Neural progenitor cell (in vitro differentiated cells): ENCODE data around the gene ZNF827. TPM values are rescaled to one million over a fixed set of nuclear protein-coding genes. Genes with fewer than 3 reads are reported as not detected.

Experiments used
- DNase-seq: peaks from one replicate; pipeline ENCODE4 v3.0.0-alpha.2; 2016; ENCODE audit warnings: low spot score
- H2AFZ ChIP-seq: fragments of 200-600 bp; sonication (generic); replicated peaks from 2 replicates; pipeline ENCODE4 v1.6.1; 2016; ENCODE audit warnings: antibody characterized with exemption
- H3F3A ChIP-seq: fragments of 200-600 bp; sonication (generic); 2 replicates; pipeline ENCODE4 v1.6.1; 2016; ENCODE audit warnings: antibody characterized with exemption, low read depth
- H3K27ac ChIP-seq: fragments of 200-600 bp; sonication (generic); 2 replicates; pipeline ENCODE4 v1.5.1; 2016; ENCODE audit warnings: mild to moderate bottlenecking
- H3K27me3 ChIP-seq: fragments of 200-600 bp; sonication (generic); 2 replicates; pipeline ENCODE4 v1.6.1; 2016; ENCODE audit warnings: mild to moderate bottlenecking, moderate library complexity
- H3K36me3 ChIP-seq: fragments of 200-600 bp; sonication (generic); 2 replicates; pipeline ENCODE4 v1.5.1; 2016
- H3K4me1 ChIP-seq: fragments of 200-600 bp; sonication (generic); 2 replicates; pipeline ENCODE4 v1.6.1; 2016; ENCODE audit warnings: mixed run types
- H3K4me2 ChIP-seq: fragments of 200-600 bp; sonication (generic); 2 replicates; pipeline ENCODE4 v1.6.1; 2016
- H3K4me3 ChIP-seq: fragments of 200-600 bp; sonication (generic); 2 replicates; pipeline ENCODE4 v1.5.1; 2016
- H3K79me2 ChIP-seq: fragments of 200-600 bp; sonication (generic); 2 replicates; pipeline ENCODE4 v1.6.1; 2016; ENCODE audit warnings: low read depth
- H3K9ac ChIP-seq: fragments of 200-600 bp; sonication (generic); 2 replicates; pipeline ENCODE4 v1.6.1; 2016
- H3K9me3 ChIP-seq: fragments of 200-600 bp; sonication (generic); 2 replicates; pipeline ENCODE4 v1.5.1; 2016; ENCODE audit warnings: low read depth
- H4K20me1 ChIP-seq: fragments of 200-600 bp; sonication (generic); 2 replicates; pipeline ENCODE4 v1.6.1; 2016; ENCODE audit warnings: low read depth
- H3K27ac Mint-ChIP-seq: 3 replicates; pipeline ENCODE4 v1.8.0; 2021; ENCODE audit warnings: mixed read lengths
- H3K27me3 Mint-ChIP-seq: 2 replicates; pipeline ENCODE4 v1.8.0; 2022; ENCODE audit warnings: low read depth, mild to moderate bottlenecking, inconsistent platforms, moderate library complexity, mixed read lengths; ENCODE audit not compliant: insufficient read depth
- H3K36me3 Mint-ChIP-seq: 3 replicates; pipeline ENCODE4 v1.8.0; 2021; ENCODE audit warnings: mixed read lengths
- H3K4me1 Mint-ChIP-seq: 3 replicates; pipeline ENCODE4 v1.8.0; 2021; ENCODE audit warnings: mixed read lengths
- H3K4me3 Mint-ChIP-seq: 3 replicates; pipeline ENCODE4 v1.8.0; 2021; ENCODE audit warnings: mild to moderate bottlenecking, moderate library complexity, mixed read lengths
- H3K9me3 Mint-ChIP-seq: 3 replicates; pipeline ENCODE4 v1.8.0; 2020; ENCODE audit warnings: mixed read lengths
- EZH2 ChIP-seq: fragments of 200-600 bp; sonication (generic); IDR thresholded peaks from 2 replicates; pipeline ENCODE4 v1.6.1; 2017; ENCODE audit warnings: antibody characterized with exemption, mild to moderate bottlenecking, moderate library complexity
- EZH2phosphoT487 ChIP-seq: fragments of 200-600 bp; sonication (generic); IDR thresholded peaks from 2 replicates; pipeline ENCODE4 v1.6.1; 2017; ENCODE audit warnings: antibody characterized with exemption
- total RNA-seq: library from RNA; depleted of rRNA; stranded (reverse); fragments of >200 nt; gene quantifications from 2 replicates; pipeline ENCODE4 v1.2.3, GENCODE V29; 2015; ENCODE audit warnings: low replicate concordance
- TF ChIP-seq, protein P1 (sequence below): fragments of 200-600 bp; sonication (generic); IDR thresholded peaks from 2 replicates; pipeline ENCODE4 v1.5.1; 2017; ENCODE audit warnings: antibody characterized with exemption, mild to moderate bottlenecking

The ZNF827 gene
- total RNA-seq, 1 donor from 2014 or later: 7.7 TPM

DNA sequence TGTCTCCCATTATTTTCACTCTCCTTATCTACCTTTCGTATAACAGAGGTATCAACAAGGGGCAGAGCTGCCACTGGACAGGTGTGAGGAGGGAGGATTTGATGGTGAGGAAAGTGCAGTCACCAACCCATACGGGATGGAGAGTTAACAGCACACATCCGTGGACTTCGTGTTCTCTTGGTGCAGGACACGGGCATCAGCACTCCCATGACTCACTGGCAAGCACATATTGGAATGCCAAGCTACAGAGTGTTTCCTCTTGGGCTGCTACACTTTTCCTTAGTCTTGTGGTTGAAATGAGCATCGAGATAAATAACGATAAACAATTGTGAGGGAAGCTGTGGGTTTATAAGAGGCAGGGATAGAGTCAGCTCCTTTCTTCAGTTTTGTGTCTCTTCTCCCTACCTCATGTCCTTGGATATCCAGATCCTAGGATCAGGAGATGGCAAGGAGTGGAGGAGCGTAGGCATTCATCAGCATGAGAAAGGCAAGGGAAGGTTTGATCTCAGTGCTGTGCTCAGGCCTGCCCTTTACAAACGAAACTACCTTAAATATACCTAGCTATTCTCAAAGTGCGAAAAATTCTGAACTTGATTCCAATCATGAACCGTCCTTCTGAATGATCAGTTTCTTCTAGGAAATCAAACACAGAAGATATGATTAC lies 96.3 kb downstream of the ZNF827 start:
- Histone ChIP-seq H3K36me3 (no peaks in the 10 kb centered on the region), H3K9me3 (no peaks in the 10 kb centered on the region), H3K27me3 (no peaks in the 10 kb centered on the region), H3K9ac (no peak overlapping the region), H3K4me2 (no peak overlapping the region), H3K27ac (no peak overlapping the region), H3K4me3 (no peak overlapping the region), H4K20me1 (no peaks in the 10 kb centered on the region), H3K79me2 (no peaks in the 10 kb centered on the region), H3F3A (no peaks in the 10 kb centered on the region), H2AFZ (no peak overlapping the region), H3K4me1 (no peaks in the 10 kb centered on the region)
- Mint-ChIP-seq H3K27ac (no peak overlapping the region), H3K36me3 (peaks cover 57% of the 10 kb centered on the region), H3K4me3 (no peak overlapping the region), H3K9me3 (no peaks in the 10 kb centered on the region), H3K27me3 (no peaks in the 10 kb centered on the region), H3K4me1 (peaks cover 12% of the 10 kb centered on the region)
- DNase-seq: no peak
- TF ChIP-seq, protein P1, sequence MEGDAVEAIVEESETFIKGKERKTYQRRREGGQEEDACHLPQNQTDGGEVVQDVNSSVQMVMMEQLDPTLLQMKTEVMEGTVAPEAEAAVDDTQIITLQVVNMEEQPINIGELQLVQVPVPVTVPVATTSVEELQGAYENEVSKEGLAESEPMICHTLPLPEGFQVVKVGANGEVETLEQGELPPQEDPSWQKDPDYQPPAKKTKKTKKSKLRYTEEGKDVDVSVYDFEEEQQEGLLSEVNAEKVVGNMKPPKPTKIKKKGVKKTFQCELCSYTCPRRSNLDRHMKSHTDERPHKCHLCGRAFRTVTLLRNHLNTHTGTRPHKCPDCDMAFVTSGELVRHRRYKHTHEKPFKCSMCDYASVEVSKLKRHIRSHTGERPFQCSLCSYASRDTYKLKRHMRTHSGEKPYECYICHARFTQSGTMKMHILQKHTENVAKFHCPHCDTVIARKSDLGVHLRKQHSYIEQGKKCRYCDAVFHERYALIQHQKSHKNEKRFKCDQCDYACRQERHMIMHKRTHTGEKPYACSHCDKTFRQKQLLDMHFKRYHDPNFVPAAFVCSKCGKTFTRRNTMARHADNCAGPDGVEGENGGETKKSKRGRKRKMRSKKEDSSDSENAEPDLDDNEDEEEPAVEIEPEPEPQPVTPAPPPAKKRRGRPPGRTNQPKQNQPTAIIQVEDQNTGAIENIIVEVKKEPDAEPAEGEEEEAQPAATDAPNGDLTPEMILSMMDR: no peak
- TF ChIP-seq EZH2phosphoT487 (no peak), EZH2 (no peak)

DNA sequence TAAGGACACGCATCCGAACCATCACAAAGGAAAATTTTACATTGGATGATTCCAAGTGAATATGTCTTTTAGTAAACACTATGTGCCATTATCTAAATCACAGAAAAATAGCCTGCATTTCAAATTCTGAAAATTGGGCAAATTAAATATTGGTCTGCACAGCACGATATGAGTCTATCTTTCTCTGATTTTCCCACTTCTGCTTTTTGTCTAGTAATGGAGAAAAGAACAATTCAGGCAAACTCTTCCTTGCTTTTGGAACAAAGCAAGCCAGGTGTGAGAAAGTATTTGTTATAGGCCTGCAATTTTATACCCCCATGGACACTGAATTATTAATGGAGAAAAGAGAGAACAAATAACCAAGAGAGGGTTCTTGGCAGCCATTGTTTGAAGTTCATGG lies 97.8 kb downstream of the ZNF827 start:
- DNase-seq: no peak
- Histone ChIP-seq H2AFZ (no peak overlapping the region), H3K27me3 (no peaks in the 10 kb centered on the region), H3F3A (no peaks in the 10 kb centered on the region), H3K36me3 (no peaks in the 10 kb centered on the region), H3K4me1 (no peaks in the 10 kb centered on the region), H3K79me2 (no peaks in the 10 kb centered on the region), H3K9ac (no peak overlapping the region), H3K4me2 (no peak overlapping the region), H3K9me3 (no peaks in the 10 kb centered on the region), H3K4me3 (no peak overlapping the region), H3K27ac (no peak overlapping the region), H4K20me1 (no peaks in the 10 kb centered on the region)
- H3K9me3 Mint-ChIP-seq: no peaks in the 10 kb centered on the region
- H3K4me1 Mint-ChIP-seq: peaks cover 9% of the 10 kb centered on the region
- peaks cover 2% of the 10 kb centered on the region for H3K27me3 Mint-ChIP-seq
- TF ChIP-seq, protein P1: no peak
- TF ChIP-seq EZH2 (no peak), EZH2phosphoT487 (no peak)
- H3K27ac Mint-ChIP-seq: no peak overlapping the region
- H3K4me3 Mint-ChIP-seq: no peak overlapping the region
- H3K36me3 Mint-ChIP-seq: peaks cover 54% of the 10 kb centered on the region

DNA sequence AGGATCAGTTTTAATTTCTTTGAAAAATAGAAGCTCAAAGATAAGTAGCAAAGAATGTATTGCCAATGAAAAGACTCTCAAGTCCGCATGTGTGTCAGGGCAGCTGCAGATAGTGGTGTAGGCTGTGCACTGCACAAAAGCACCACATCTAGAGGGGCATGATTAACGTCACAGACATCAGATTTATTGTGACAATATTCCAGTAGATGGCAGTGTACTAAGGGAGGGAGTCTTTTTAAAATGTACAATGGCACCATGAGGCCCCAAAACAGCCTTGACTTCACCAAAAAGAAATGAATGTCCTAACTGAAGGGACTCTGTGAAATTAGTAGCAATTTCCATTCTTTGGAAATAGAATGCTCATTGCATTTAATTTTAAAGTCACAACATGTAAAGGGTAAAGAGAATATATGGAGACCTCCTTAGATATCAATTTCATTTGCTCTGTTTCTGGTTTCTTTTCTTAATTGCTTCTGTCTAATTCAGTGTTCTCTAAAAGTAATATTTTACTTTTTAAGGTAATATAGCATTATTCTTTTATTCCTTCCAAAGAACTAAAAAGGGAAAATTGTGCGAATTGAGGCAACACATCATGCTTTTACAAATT lies 98.4 kb downstream of the ZNF827 start:
- H3K4me1 ChIP-seq: no peaks in the 10 kb centered on the region
- H3K9ac ChIP-seq: no peak overlapping the region
- peaks cover 51% of the 10 kb centered on the region for H3K36me3 Mint-ChIP-seq
- no peaks in the 10 kb centered on the region for H4K20me1 ChIP-seq
- H3K27me3 ChIP-seq: no peaks in the 10 kb centered on the region
- H3K9me3 ChIP-seq: no peaks in the 10 kb centered on the region
- no peaks in the 10 kb centered on the region for H3F3A ChIP-seq
- no peak overlapping the region for H3K4me2 ChIP-seq
- no peaks in the 10 kb centered on the region for H3K79me2 ChIP-seq
- no peak overlapping the region for H2AFZ ChIP-seq
- no peak overlapping the region for H3K27ac Mint-ChIP-seq
- H3K27ac ChIP-seq: no peak overlapping the region
- H3K4me3 Mint-ChIP-seq: no peak overlapping the region
- no peak overlapping the region for H3K4me3 ChIP-seq
- no peak for DNase-seq
- peaks cover 2% of the 10 kb centered on the region for H3K27me3 Mint-ChIP-seq
- H3K9me3 Mint-ChIP-seq: no peaks in the 10 kb centered on the region
- no peak for TF ChIP-seq EZH2
- no peak for TF ChIP-seq EZH2phosphoT487
- TF ChIP-seq, protein P1: peak; percentile 40
- no peaks in the 10 kb centered on the region for H3K36me3 ChIP-seq
- peaks cover 9% of the 10 kb centered on the region for H3K4me1 Mint-ChIP-seq
